GM23338 (cell line): ENCODE results near the gene WSCD1. TPM values are rescaled to one million over a fixed set of nuclear protein-coding genes. Genes with fewer than 3 reads are reported as not detected.

Experiments
- ATAC-seq: fragments of 200-7000 bp; cut with Tn5 transposase; 3 replicates; pipeline ENCODE4 v1.9.1; 2020
- DNase-seq: peaks from one replicate; pipeline ENCODE4 v3.0.0-alpha.2; 2015; ENCODE audit warnings: low spot score
- H2AFZ ChIP-seq: fragments of 200-600 bp; sonication (generic); 2 replicates; pipeline ENCODE4 v1.8.0; 2016; ENCODE audit warnings: antibody characterized with exemption, mild to moderate bottlenecking, moderate library complexity
- H3F3A ChIP-seq: fragments of 200-600 bp; sonication (generic); replicated peaks from 2 replicates; pipeline ENCODE4 v1.8.0; 2017; ENCODE audit warnings: antibody characterized with exemption, mixed run types, low read depth
- H3K27ac ChIP-seq: fragments of 200-600 bp; sonication (generic); 2 replicates; pipeline ENCODE4 v1.6.1; 2016; ENCODE audit warnings: low read depth
- H3K27me3 ChIP-seq: fragments of 200-600 bp; sonication (generic); 2 replicates; pipeline ENCODE4 v1.8.0; 2016; ENCODE audit warnings: mild to moderate bottlenecking, mixed run types, moderate library complexity; ENCODE audit not compliant: insufficient read depth
- H3K36me3 ChIP-seq: fragments of 200-600 bp; sonication (generic); 2 replicates; pipeline ENCODE4 v1.8.0; 2016; ENCODE audit warnings: mild to moderate bottlenecking; ENCODE audit not compliant: insufficient read depth
- H3K4me1 ChIP-seq: fragments of 200-600 bp; sonication (generic); 2 replicates; pipeline ENCODE4 v1.8.0; 2016; ENCODE audit warnings: mild to moderate bottlenecking, moderate library complexity; ENCODE audit not compliant: insufficient read depth
- H3K4me2 ChIP-seq: fragments of 200-600 bp; sonication (generic); 2 replicates; pipeline ENCODE4 v1.7.1; 2017; ENCODE audit warnings: mixed run types
- H3K4me3 ChIP-seq: fragments of 200-600 bp; sonication (generic); 2 replicates; pipeline ENCODE4 v1.6.1; 2016; ENCODE audit warnings: mixed run types
- H3K79me2 ChIP-seq: fragments of 200-600 bp; sonication (generic); replicated peaks from 2 replicates; pipeline ENCODE4 v1.8.0; 2017; ENCODE audit warnings: mild to moderate bottlenecking; ENCODE audit not compliant: insufficient read depth
- H3K9me2 ChIP-seq: fragments of 200-600 bp; sonication (generic); 2 replicates; pipeline ENCODE4 v1.8.0; 2017; ENCODE audit not compliant: insufficient read depth
- H4K20me1 ChIP-seq: fragments of 200-600 bp; sonication (generic); replicated peaks from 2 replicates; pipeline ENCODE4 v1.8.0; 2017; ENCODE audit warnings: mild to moderate bottlenecking; ENCODE audit not compliant: insufficient read depth
- H3K27ac Mint-ChIP-seq: 2 replicates; pipeline ENCODE4 v1.8.0; 2020; ENCODE audit warnings: inconsistent platforms, mild to moderate bottlenecking, moderate library complexity, mixed read lengths
- H3K27me3 Mint-ChIP-seq: 3 replicates; pipeline ENCODE4 v1.8.0; 2022; ENCODE audit warnings: low read depth, mild to moderate bottlenecking, moderate library complexity, mixed read lengths, inconsistent platforms; ENCODE audit not compliant: insufficient read depth, poor library complexity
- H3K36me3 Mint-ChIP-seq: 3 replicates; pipeline ENCODE4 v1.8.0; 2021; ENCODE audit warnings: low read depth, mild to moderate bottlenecking, inconsistent platforms, moderate library complexity, mixed read lengths
- H3K4me1 Mint-ChIP-seq: 3 replicates; pipeline ENCODE4 v1.8.0; 2020; ENCODE audit warnings: mild to moderate bottlenecking, inconsistent platforms, mixed read lengths
- H3K4me3 Mint-ChIP-seq: 3 replicates; pipeline ENCODE4 v1.8.0; 2021; ENCODE audit warnings: moderate library complexity, mild to moderate bottlenecking, inconsistent platforms, mixed read lengths
- H3K9me3 Mint-ChIP-seq: 3 replicates; pipeline ENCODE4 v1.8.0; 2020; ENCODE audit warnings: moderate library complexity, mild to moderate bottlenecking, inconsistent platforms, mixed read lengths
- CREB1 ChIP-seq: fragments of 250-450 bp; sonication (Bioruptor Pico); IDR thresholded peaks from 2 replicates; pipeline ENCODE4 v1.5.0; 2020; ENCODE audit warnings: low read depth, mild to moderate bottlenecking, moderate library complexity
- EZH2 ChIP-seq: fragments of 200-600 bp; sonication (generic); IDR thresholded peaks from one replicate; pipeline ENCODE4 v1.8.0; 2017; ENCODE audit warnings: antibody characterized with exemption, mild to moderate bottlenecking, low read depth; ENCODE audit not compliant: unreplicated experiment
- EZH2phosphoT487 ChIP-seq: fragments of 200-600 bp; sonication (generic); IDR thresholded peaks from one replicate; pipeline ENCODE4 v1.8.1; 2018; ENCODE audit warnings: antibody characterized with exemption; ENCODE audit not compliant: unreplicated experiment
- JUNB ChIP-seq: IDR thresholded peaks from one replicate; pipeline ENCODE4 v1.6.1; 2016; ENCODE audit warnings: antibody characterized with exemption; ENCODE audit not compliant: unreplicated experiment
- NANOG ChIP-seq: IDR thresholded peaks from 2 replicates; pipeline ENCODE4 v1.6.1; 2016; ENCODE audit warnings: antibody characterized with exemption, borderline replicate concordance
- POLR2AphosphoS5 ChIP-seq: IDR thresholded peaks from 2 replicates; pipeline ENCODE4 v1.6.1; 2016; ENCODE audit warnings: antibody characterized with exemption, low read depth
- STAT1 ChIP-seq: IDR thresholded peaks from one replicate; pipeline ENCODE4 v1.6.1; 2016; ENCODE audit warnings: antibody characterized with exemption; ENCODE audit not compliant: unreplicated experiment
- ZNF114 ChIP-seq: fragments of 250-450 bp; sonication (Bioruptor Pico); IDR thresholded peaks from 2 replicates; pipeline ENCODE4 v1.5.0; 2020; ENCODE audit warnings: mild to moderate bottlenecking, moderate library complexity
- ZNF331 ChIP-seq: fragments of 250-450 bp; sonication (Bioruptor Pico); IDR thresholded peaks from 2 replicates; pipeline ENCODE4 v1.5.0; 2020; ENCODE audit warnings: low read depth, mild to moderate bottlenecking, moderate library complexity
- polyA plus RNA-seq: library from polyadenylated mRNA; unstranded; fragments of >200 nt; fragmentation: Nextera tagmentation; extraction: Ambion mirVana; gene quantifications from 2 replicates; pipeline ENCODE4 v1.2.1, GENCODE V29; 2016
- total RNA-seq: library from RNA; depleted of rRNA; stranded (reverse); fragments of >200 nt; shearing (Covaris generic); gene quantifications from 2 replicates; pipeline ENCODE4 v1.2.3, GENCODE V29; 2014
- TF ChIP-seq, protein P1 (sequence below): IDR thresholded peaks from one replicate; pipeline ENCODE4 v1.6.1; 2018; ENCODE audit warnings: antibody characterized with exemption; ENCODE audit not compliant: unreplicated experiment
- TF ChIP-seq, protein P2 (sequence below): IDR thresholded peaks from 2 replicates; pipeline ENCODE4 v1.6.1; 2016; ENCODE audit warnings: antibody characterized with exemption
- TF ChIP-seq, protein P3 (sequence below): fragments of 250-450 bp; sonication (Bioruptor Pico); IDR thresholded peaks from 2 replicates; pipeline ENCODE4 v1.5.0; 2020; ENCODE audit warnings: mild to moderate bottlenecking, moderate library complexity
- TF ChIP-seq, protein P4 (sequence below), 2 experiments: fragments of 200-600 bp in 1 of 2; sonication (generic) in 1 of 2; conservative IDR thresholded peaks; 2 replicates each; pipeline versions ENCODE4 v1.5.1 to v1.6.1; 2016 to 2017; ENCODE audit warnings: antibody characterized with exemption in 2 of 2, low read depth in 2 of 2, mild to moderate bottlenecking in 2 of 2, moderate library complexity in 1 of 2

The WSCD1 gene
- total and polyA plus RNA-seq, 2 experiments from 2014 or later, result 6.1 to 38.9 TPM

DNA sequence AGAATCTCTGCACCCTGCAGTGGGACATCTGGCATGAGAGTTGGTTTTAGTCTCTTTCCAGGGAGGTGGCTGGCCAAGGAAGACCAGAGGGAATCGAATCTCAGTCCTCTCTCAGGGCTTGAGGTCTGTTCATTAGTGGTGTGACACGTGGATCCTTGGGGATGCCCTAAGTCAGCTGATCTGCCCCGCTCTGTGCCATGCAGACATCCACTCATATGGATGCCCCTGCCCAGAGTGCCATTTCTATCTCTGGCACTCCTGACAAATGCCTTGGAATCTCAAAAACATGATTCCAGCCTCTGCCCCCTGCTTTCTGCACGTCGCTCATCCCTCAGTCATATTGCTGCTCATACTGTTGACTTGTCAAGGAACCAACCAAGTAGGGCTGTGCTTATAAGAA lies 38.8 kb downstream of the WSCD1 start:
- Mint-ChIP-seq H3K27ac (no peak overlapping the region), H3K9me3 (no peaks in the 10 kb centered on the region; the same call in 2 of the 3 replicates), H3K4me3 (no peak overlapping the region), H3K4me1 (no peaks in the 10 kb centered on the region; the same call in 2 of the 3 replicates), H3K27me3 (peaks cover 5% of the 10 kb centered on the region), H3K36me3 (peaks cover 61% of the 10 kb centered on the region)
- no peak for DNase-seq
- Histone ChIP-seq H4K20me1 (no peaks in the 10 kb centered on the region), H3K79me2 (no peaks in the 10 kb centered on the region), H3K4me2 (no peak overlapping the region), H3K4me1 (no peaks in the 10 kb centered on the region), H3K27me3 (no peaks in the 10 kb centered on the region), H3F3A (no peaks in the 10 kb centered on the region), H2AFZ (no peak overlapping the region), H3K4me3 (no peak overlapping the region), H3K27ac (no peak overlapping the region), H3K36me3 (no peaks in the 10 kb centered on the region), H3K9me2 (peaks cover 4% of the 10 kb centered on the region; the same call in 1 of the 2 replicates)
- no peak for ATAC-seq
- TF ChIP-seq, protein P1, sequence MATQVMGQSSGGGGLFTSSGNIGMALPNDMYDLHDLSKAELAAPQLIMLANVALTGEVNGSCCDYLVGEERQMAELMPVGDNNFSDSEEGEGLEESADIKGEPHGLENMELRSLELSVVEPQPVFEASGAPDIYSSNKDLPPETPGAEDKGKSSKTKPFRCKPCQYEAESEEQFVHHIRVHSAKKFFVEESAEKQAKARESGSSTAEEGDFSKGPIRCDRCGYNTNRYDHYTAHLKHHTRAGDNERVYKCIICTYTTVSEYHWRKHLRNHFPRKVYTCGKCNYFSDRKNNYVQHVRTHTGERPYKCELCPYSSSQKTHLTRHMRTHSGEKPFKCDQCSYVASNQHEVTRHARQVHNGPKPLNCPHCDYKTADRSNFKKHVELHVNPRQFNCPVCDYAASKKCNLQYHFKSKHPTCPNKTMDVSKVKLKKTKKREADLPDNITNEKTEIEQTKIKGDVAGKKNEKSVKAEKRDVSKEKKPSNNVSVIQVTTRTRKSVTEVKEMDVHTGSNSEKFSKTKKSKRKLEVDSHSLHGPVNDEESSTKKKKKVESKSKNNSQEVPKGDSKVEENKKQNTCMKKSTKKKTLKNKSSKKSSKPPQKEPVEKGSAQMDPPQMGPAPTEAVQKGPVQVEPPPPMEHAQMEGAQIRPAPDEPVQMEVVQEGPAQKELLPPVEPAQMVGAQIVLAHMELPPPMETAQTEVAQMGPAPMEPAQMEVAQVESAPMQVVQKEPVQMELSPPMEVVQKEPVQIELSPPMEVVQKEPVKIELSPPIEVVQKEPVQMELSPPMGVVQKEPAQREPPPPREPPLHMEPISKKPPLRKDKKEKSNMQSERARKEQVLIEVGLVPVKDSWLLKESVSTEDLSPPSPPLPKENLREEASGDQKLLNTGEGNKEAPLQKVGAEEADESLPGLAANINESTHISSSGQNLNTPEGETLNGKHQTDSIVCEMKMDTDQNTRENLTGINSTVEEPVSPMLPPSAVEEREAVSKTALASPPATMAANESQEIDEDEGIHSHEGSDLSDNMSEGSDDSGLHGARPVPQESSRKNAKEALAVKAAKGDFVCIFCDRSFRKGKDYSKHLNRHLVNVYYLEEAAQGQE, result no peak
- TF ChIP-seq, protein P2, sequence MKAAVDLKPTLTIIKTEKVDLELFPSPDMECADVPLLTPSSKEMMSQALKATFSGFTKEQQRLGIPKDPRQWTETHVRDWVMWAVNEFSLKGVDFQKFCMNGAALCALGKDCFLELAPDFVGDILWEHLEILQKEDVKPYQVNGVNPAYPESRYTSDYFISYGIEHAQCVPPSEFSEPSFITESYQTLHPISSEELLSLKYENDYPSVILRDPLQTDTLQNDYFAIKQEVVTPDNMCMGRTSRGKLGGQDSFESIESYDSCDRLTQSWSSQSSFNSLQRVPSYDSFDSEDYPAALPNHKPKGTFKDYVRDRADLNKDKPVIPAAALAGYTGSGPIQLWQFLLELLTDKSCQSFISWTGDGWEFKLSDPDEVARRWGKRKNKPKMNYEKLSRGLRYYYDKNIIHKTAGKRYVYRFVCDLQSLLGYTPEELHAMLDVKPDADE, result no peak
- no peak for TF ChIP-seq CREB1
- TF ChIP-seq JUNB, result no peak
- TF ChIP-seq EZH2phosphoT487, result no peak
- TF ChIP-seq STAT1, result no peak
- TF ChIP-seq, protein P3, sequence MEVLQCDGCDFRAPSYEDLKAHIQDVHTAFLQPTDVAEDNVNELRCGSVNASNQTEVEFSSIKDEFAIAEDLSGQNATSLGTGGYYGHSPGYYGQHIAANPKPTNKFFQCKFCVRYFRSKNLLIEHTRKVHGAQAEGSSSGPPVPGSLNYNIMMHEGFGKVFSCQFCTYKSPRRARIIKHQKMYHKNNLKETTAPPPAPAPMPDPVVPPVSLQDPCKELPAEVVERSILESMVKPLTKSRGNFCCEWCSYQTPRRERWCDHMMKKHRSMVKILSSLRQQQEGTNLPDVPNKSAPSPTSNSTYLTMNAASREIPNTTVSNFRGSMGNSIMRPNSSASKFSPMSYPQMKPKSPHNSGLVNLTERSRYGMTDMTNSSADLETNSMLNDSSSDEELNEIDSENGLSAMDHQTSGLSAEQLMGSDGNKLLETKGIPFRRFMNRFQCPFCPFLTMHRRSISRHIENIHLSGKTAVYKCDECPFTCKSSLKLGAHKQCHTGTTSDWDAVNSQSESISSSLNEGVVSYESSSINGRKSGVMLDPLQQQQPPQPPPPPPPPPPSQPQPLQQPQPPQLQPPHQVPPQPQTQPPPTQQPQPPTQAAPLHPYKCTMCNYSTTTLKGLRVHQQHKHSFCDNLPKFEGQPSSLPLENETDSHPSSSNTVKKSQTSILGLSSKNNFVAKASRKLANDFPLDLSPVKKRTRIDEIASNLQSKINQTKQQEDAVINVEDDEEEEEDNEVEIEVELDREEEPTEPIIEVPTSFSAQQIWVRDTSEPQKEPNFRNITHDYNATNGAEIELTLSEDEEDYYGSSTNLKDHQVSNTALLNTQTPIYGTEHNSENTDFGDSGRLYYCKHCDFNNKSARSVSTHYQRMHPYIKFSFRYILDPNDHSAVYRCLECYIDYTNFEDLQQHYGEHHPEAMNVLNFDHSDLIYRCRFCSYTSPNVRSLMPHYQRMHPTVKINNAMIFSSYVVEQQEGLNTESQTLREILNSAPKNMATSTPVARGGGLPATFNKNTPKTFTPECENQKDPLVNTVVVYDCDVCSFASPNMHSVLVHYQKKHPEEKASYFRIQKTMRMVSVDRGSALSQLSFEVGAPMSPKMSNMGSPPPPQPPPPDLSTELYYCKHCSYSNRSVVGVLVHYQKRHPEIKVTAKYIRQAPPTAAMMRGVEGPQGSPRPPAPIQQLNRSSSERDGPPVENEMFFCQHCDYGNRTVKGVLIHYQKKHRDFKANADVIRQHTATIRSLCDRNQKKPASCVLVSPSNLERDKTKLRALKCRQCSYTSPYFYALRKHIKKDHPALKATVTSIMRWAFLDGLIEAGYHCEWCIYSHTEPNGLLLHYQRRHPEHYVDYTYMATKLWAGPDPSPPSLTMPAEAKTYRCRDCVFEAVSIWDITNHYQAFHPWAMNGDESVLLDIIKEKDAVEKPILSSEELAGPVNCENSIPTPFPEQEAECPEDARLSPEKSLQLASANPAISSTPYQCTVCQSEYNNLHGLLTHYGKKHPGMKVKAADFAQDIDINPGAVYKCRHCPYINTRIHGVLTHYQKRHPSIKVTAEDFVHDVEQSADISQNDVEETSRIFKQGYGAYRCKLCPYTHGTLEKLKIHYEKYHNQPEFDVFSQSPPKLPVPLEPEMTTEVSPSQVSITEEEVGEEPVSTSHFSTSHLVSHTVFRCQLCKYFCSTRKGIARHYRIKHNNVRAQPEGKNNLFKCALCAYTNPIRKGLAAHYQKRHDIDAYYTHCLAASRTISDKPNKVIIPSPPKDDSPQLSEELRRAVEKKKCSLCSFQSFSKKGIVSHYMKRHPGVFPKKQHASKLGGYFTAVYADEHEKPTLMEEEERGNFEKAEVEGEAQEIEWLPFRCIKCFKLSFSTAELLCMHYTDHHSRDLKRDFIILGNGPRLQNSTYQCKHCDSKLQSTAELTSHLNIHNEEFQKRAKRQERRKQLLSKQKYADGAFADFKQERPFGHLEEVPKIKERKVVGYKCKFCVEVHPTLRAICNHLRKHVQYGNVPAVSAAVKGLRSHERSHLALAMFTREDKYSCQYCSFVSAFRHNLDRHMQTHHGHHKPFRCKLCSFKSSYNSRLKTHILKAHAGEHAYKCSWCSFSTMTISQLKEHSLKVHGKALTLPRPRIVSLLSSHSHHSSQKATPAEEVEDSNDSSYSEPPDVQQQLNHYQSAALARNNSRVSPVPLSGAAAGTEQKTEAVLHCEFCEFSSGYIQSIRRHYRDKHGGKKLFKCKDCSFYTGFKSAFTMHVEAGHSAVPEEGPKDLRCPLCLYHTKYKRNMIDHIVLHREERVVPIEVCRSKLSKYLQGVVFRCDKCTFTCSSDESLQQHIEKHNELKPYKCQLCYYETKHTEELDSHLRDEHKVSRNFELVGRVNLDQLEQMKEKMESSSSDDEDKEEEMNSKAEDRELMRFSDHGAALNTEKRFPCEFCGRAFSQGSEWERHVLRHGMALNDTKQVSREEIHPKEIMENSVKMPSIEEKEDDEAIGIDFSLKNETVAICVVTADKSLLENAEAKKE, result no peak
- no peak for TF ChIP-seq POLR2AphosphoS5
- TF ChIP-seq, protein P4, sequence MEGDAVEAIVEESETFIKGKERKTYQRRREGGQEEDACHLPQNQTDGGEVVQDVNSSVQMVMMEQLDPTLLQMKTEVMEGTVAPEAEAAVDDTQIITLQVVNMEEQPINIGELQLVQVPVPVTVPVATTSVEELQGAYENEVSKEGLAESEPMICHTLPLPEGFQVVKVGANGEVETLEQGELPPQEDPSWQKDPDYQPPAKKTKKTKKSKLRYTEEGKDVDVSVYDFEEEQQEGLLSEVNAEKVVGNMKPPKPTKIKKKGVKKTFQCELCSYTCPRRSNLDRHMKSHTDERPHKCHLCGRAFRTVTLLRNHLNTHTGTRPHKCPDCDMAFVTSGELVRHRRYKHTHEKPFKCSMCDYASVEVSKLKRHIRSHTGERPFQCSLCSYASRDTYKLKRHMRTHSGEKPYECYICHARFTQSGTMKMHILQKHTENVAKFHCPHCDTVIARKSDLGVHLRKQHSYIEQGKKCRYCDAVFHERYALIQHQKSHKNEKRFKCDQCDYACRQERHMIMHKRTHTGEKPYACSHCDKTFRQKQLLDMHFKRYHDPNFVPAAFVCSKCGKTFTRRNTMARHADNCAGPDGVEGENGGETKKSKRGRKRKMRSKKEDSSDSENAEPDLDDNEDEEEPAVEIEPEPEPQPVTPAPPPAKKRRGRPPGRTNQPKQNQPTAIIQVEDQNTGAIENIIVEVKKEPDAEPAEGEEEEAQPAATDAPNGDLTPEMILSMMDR (conservative IDR thresholded peaks at IDR 0.05; ENCODE audit: low read depth in 2 of 2), result no peak
- TF ChIP-seq ZNF114 (CRISPR knock-in tag), result no peak
- TF ChIP-seq EZH2, result no peak
- no peak for TF ChIP-seq NANOG
- no peak for TF ChIP-seq ZNF331 (CRISPR knock-in tag)
